ENCODE results near the gene PEAR1.
A peak's percentile ranks its signal among the peaks of the same experiment; 100 is the strongest.

Gene PEAR1

DNA sequence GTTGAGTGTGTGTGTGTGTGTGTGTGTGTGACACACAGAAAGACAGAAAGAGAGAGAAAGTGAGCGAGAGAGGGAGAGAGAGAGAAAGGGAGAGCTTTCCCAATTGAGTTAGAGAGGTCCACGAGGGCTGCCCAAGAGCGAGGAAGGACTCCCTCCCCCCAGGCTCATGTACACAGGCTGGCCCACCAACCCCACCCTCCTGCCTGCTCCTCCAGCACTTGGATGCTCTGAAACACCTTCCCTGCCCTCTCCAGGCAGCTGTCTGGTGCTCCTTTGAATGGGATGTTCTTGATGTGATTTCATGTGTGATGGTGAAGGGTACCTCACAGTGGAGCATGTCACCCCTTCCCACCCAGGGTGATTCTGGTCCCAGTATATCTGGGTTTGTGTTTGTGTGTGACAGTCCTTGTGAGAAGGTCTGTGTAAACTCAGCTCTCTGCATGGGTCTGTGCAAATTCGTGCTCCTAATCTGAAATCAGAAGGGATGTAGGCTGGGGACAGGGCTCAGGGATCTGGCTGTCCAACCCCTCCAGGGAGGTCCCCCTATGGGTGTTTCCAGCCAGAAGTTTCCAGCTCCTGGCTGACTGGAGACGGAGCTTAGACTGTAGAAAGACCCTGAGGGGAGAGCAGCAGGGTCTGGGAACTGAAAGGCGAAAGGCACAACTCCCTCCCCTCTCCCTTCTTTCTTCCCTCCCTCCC lies 6.8 kb upstream of the PEAR1 start:
- DNase-seq (no peak), ATAC-seq (no peak)
- no peak overlapping the region for H3K4me3 Mint-ChIP-seq
- H3K27me3 Mint-ChIP-seq, result peaks cover 76% of the 10 kb centered on the region
- no peaks in the 10 kb centered on the region for H3K9me3 Mint-ChIP-seq
- H3K27ac Mint-ChIP-seq, result peak overlapping the region in 1 of 2 donors; percentile 16
- peaks cover 2% of the 10 kb centered on the region for H3K4me1 Mint-ChIP-seq

GRCh38 chr1:156887317-156887716 lies 6.2 kb upstream of the PEAR1 start:
- peaks cover 76% of the 10 kb centered on the region for H3K27me3 Mint-ChIP-seq
- ATAC-seq (no peak), DNase-seq (no peak)
- H3K4me1 Mint-ChIP-seq, result peaks cover 5% of the 10 kb centered on the region
- no peaks in the 10 kb centered on the region for H3K9me3 Mint-ChIP-seq
- H3K27ac Mint-ChIP-seq, result no peak overlapping the region
- H3K4me3 Mint-ChIP-seq, result no peak overlapping the region

DNA sequence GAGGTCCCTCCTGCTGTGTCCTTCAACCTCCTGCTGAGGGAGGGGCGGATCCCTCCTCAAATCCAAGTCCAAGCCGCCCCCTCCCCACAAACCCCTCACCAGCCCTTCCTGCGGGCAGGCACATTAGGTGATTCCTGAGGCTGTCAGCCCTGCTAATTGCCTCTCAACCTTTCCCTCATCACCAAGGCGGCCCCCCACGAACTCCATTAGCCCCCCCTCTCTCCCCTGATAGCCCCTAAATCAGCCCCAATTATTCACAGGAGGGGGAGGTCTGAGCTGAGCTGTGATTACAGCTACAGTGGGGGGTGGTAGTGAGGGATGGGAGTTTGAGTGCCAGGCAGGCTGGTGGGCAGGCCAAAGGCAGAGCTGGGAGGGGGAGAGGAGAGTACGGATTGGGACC lies 5.8 kb upstream of the PEAR1 start:
- no peak for ATAC-seq
- peaks cover 78% of the 10 kb centered on the region for H3K27me3 Mint-ChIP-seq
- H3K27ac Mint-ChIP-seq, result no peak overlapping the region
- no peak overlapping the region for H3K4me3 Mint-ChIP-seq
- no peak for DNase-seq
- H3K9me3 Mint-ChIP-seq, result no peaks in the 10 kb centered on the region
- H3K4me1 Mint-ChIP-seq, result peaks cover 8% of the 10 kb centered on the region

- no peak overlapping the region for H3K27ac Mint-ChIP-seq
- peaks cover 14% of the 10 kb centered on the region for H3K4me1 Mint-ChIP-seq
- peaks cover 87% of the 10 kb centered on the region for H3K27me3 Mint-ChIP-seq
- H3K4me3 Mint-ChIP-seq, result no peak overlapping the region
- DNase-seq (peak; percentile 35 to 47), ATAC-seq (no peak)
- H3K9me3 Mint-ChIP-seq, result no peaks in the 10 kb centered on the region
Measured at GRCh38 chr1:156889802-156890580, 3.5 kb upstream of the PEAR1 start.

- peaks cover 91% of the 10 kb centered on the region for H3K27me3 Mint-ChIP-seq
- no peak overlapping the region for H3K27ac Mint-ChIP-seq
- H3K4me1 Mint-ChIP-seq, result peaks cover 19% of the 10 kb centered on the region
- peak; percentile 94 for ATAC-seq
- H3K4me3 Mint-ChIP-seq, result peak overlapping the region; percentile 61 to 76
- peak; percentile 86 to 87 for DNase-seq
- H3K9me3 Mint-ChIP-seq, result no peaks in the 10 kb centered on the region
Measured at GRCh38 chr1:156892190-156893047, 1.1 kb upstream of the PEAR1 start.

GRCh38 chr1:156894001-156894400 lies 483 bp downstream of the PEAR1 start:
- H3K4me3 Mint-ChIP-seq, result no peak overlapping the region
- no peaks in the 10 kb centered on the region for H3K9me3 Mint-ChIP-seq

DNA sequence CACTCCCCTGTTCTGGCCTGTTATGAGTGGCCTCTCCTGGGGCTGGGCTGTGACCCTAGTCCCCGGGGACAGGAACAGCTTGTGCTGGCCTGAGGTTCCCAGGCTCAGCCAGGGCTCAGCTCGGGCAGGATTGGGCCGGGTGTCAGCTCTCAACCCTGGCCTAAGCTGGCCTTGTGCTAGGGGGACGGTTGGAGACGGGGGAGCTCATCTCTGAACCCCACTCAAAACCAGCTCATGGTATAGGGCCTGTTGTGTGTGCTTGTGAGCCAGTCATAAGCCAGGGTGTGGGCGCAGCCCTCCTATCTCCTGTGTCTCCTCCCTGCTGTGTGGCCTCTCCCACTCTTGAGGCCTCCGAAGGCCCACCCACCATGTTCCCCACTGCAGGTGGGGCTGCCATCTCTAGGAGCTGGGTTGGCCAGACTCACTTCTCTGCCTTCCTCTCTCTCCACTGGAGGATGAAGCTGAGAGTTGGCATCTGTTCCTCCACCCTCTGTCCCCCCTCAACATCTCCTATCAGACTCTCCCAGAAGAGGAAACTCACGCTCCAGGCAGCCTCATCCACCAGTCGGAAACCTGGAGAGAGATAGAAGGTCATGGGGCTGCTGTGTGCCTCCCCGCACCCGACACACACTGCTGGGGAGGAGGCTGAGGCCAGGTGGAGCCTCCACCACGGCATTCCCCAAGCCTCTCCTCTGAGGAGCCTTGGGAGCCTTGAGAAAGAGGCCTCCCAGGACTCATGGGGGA lies 1.4 kb downstream of the PEAR1 start:
- no peak overlapping the region for H3K27ac Mint-ChIP-seq
- peaks cover 88% of the 10 kb centered on the region for H3K27me3 Mint-ChIP-seq

More at GRCh38 chr1:156894001-156894400, 483 bp downstream of the PEAR1 start:
- no peak overlapping the region for H3K27ac Mint-ChIP-seq
- no peak for ATAC-seq
- peaks cover 91% of the 10 kb centered on the region for H3K27me3 Mint-ChIP-seq
- no peak for DNase-seq
- peaks cover 31% of the 10 kb centered on the region for H3K4me1 Mint-ChIP-seq

DNA sequence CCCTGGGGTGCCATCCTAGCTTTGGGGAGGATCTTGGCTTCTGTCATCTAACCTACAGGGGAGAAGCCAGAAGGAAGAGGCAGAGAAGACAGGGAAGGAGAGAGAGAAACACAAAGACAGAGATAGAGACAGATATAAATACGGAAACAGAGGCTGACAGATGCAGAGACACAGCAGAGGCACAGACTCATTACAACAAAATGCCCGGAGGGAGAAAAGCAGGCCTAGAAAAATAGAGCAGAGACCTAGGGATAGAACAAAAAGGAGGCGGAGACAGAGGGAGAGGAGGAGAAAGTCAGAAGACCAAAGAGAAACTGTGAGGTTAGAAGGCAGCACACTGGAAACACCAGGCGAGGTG lies 1.9 kb downstream of the PEAR1 start:
- DNase-seq (no peak), ATAC-seq (no peak)
- H3K9me3 Mint-ChIP-seq, result no peaks in the 10 kb centered on the region
- peaks cover 82% of the 10 kb centered on the region for H3K27me3 Mint-ChIP-seq
- H3K4me3 Mint-ChIP-seq, result no peak overlapping the region
- H3K27ac Mint-ChIP-seq, result no peak overlapping the region
- H3K4me1 Mint-ChIP-seq, result peaks cover 31% of the 10 kb centered on the region

More for the DNA sequence above, 1.4 kb downstream of the PEAR1 start:
- Mint-ChIP-seq H3K4me1 (peaks cover 31% of the 10 kb centered on the region), H3K4me3 (no peak overlapping the region), H3K9me3 (no peaks in the 10 kb centered on the region)
- ATAC-seq, result no peak
- no peak for DNase-seq

GRCh38 chr1:156895927-156896326 lies 2.4 kb downstream of the PEAR1 start:
- H3K4me1 Mint-ChIP-seq, result peaks cover 31% of the 10 kb centered on the region
- H3K9me3 Mint-ChIP-seq, result no peaks in the 10 kb centered on the region
- ATAC-seq (no peak), DNase-seq (no peak)
- H3K27ac Mint-ChIP-seq, result no peak overlapping the region
- H3K4me3 Mint-ChIP-seq, result no peak overlapping the region
- peaks cover 77% of the 10 kb centered on the region for H3K27me3 Mint-ChIP-seq

GRCh38 chr1:156896490-156897033 lies 3.0 kb downstream of the PEAR1 start:
- H3K4me3 Mint-ChIP-seq, result no peak overlapping the region
- DNase-seq, result no peak
- peaks cover 71% of the 10 kb centered on the region for H3K27me3 Mint-ChIP-seq
- H3K27ac Mint-ChIP-seq, result no peak overlapping the region
- no peak for ATAC-seq
- peaks cover 31% of the 10 kb centered on the region for H3K4me1 Mint-ChIP-seq
- H3K9me3 Mint-ChIP-seq, result no peaks in the 10 kb centered on the region

- DNase-seq, result no peak
- H3K27me3 Mint-ChIP-seq, result peaks cover 64% of the 10 kb centered on the region
- ATAC-seq, result no peak
- peak overlapping the region in 1 of 2 donors; percentile 12 for H3K4me3 Mint-ChIP-seq
- H3K9me3 Mint-ChIP-seq, result no peaks in the 10 kb centered on the region
- H3K4me1 Mint-ChIP-seq, result peaks cover 26% of the 10 kb centered on the region
- H3K27ac Mint-ChIP-seq, result peak overlapping the region in 1 of 2 donors; percentile 61
Measured at GRCh38 chr1:156897078-156897825, 3.7 kb downstream of the PEAR1 start.

- Mint-ChIP-seq H3K4me1 (peaks cover 19% of the 10 kb centered on the region), H3K27ac (no peak overlapping the region), H3K27me3 (peaks cover 57% of the 10 kb centered on the region), H3K9me3 (no peaks in the 10 kb centered on the region), H3K4me3 (no peak overlapping the region)
- ATAC-seq, result no peak
- no peak for DNase-seq
Measured at GRCh38 chr1:156898161-156898566, 4.6 kb downstream of the PEAR1 start.

GRCh38 chr1:156898971-156899664 lies 5.6 kb downstream of the PEAR1 start:
- H3K27me3 Mint-ChIP-seq, result peaks cover 48% of the 10 kb centered on the region
- ATAC-seq (no peak), DNase-seq (no peak)
- peaks cover 17% of the 10 kb centered on the region for H3K4me1 Mint-ChIP-seq
- H3K27ac Mint-ChIP-seq, result no peak overlapping the region
- no peaks in the 10 kb centered on the region for H3K9me3 Mint-ChIP-seq
- H3K4me3 Mint-ChIP-seq, result no peak overlapping the region
